CD14-positive monocyte (primary cell): Measurements from ENCODE around the gene RBM19. TPM values are rescaled to one million over a fixed set of nuclear protein-coding genes. Genes with fewer than 3 reads are reported as not detected.
A peak's percentile ranks its signal among the peaks of the same experiment; 100 is the strongest.

ENCODE experiments used
- DNase-seq, 3 donors: peaks; one replicate each; pipeline ENCODE4 v3.0.0-alpha.2; 2011 to 2022
- H2AFZ ChIP-seq: 2 replicates; pipeline ENCODE4 v1.6.0; 2012; ENCODE audit warnings: mild to moderate bottlenecking, low read depth, low read length, inconsistent platforms; ENCODE audit not compliant: insufficient read depth, poor library complexity, severe bottlenecking
- H3K27ac ChIP-seq, 2 donors: 1 replicate in 1 of 2; 2 replicates in 1 of 2; pipeline ENCODE4 v1.5.1; 2012 to 2013; ENCODE audit warnings: low read length in 2 of 2, control low read depth in 1 of 2, inconsistent platforms in 1 of 2, low read depth in 1 of 2, mild to moderate bottlenecking in 1 of 2
- H3K27me3 ChIP-seq, 2 donors: one replicate each; pipeline versions ENCODE4 v1.6.0 to v1.6.1; 2011 to 2013; ENCODE audit warnings: low read length in 2 of 2; ENCODE audit not compliant: control insufficient read depth in 2 of 2, insufficient read depth in 2 of 2
- H3K36me3 ChIP-seq, 2 donors: replicated peaks in 1 of 2; 1 replicate in 1 of 2; 2 replicates in 1 of 2; pipeline versions ENCODE4 v1.5.1 to v1.6.1; 2012 to 2013; ENCODE audit warnings: low read length in 2 of 2, control low read depth in 1 of 2, inconsistent platforms in 1 of 2, mild to moderate bottlenecking in 1 of 2; ENCODE audit not compliant: insufficient read depth in 2 of 2, control insufficient read depth in 1 of 2
- H3K4me1 ChIP-seq, 2 donors: 1 replicate in 1 of 2; 2 replicates in 1 of 2; pipeline versions ENCODE4 v1.5.1 to v1.6.1; 2012 to 2013; ENCODE audit warnings: low read length in 2 of 2, control low read depth in 1 of 2, inconsistent platforms in 1 of 2, mild to moderate bottlenecking in 1 of 2, moderate library complexity in 1 of 2; ENCODE audit not compliant: insufficient read depth in 2 of 2, control insufficient read depth in 1 of 2
- H3K4me2 ChIP-seq: replicated peaks from 2 replicates; pipeline ENCODE3; 2012; ENCODE audit warnings: low read length, moderate library complexity, mild to moderate bottlenecking; ENCODE audit not compliant: poor library complexity, severe bottlenecking; ENCODE audit errors: extremely low read depth
- H3K4me3 ChIP-seq, 3 experiments: fragments of 200-600 bp in 1 of 3; sonication (generic) in 1 of 3; replicated peaks in 1 of 3; 1 replicate in 2 of 3; 2 replicates in 1 of 3; pipeline ENCODE4 v1.5.1; 2011 to 2013; ENCODE audit warnings: low read length in 3 of 3, mild to moderate bottlenecking in 3 of 3, control low read depth in 2 of 3, low read depth in 2 of 3, inconsistent platforms in 1 of 3, moderate library complexity in 1 of 3
- H3K79me2 ChIP-seq: 2 replicates; pipeline ENCODE4 v1.6.0; 2012; ENCODE audit warnings: mild to moderate bottlenecking, control low read depth, inconsistent platforms, low read length, moderate library complexity; ENCODE audit not compliant: insufficient read depth
- H3K9ac ChIP-seq: 2 replicates; pipeline ENCODE4 v1.6.0; 2017; ENCODE audit warnings: low read length, mild to moderate bottlenecking; ENCODE audit not compliant: insufficient read depth, poor library complexity, severe bottlenecking
- H3K9me3 ChIP-seq, 2 donors: replicated peaks in 1 of 2; 1 replicate in 1 of 2; 2 replicates in 1 of 2; pipeline versions ENCODE4 v1.5.1 to v1.6.1; 2012 to 2013; ENCODE audit warnings: low read length in 2 of 2, control low read depth in 1 of 2; ENCODE audit not compliant: control insufficient read depth in 1 of 2, insufficient read depth in 1 of 2
- H4K20me1 ChIP-seq: 2 replicates; pipeline ENCODE4 v1.6.0; 2012; ENCODE audit warnings: mild to moderate bottlenecking, low read length, control low read depth, moderate library complexity; ENCODE audit not compliant: insufficient read depth
- H3K27ac Mint-ChIP-seq, 7 donors: one replicate each; pipeline ENCODE4 v1.8.0; 2020; ENCODE audit warnings: mild to moderate bottlenecking in 7 of 7, mixed read lengths in 7 of 7, moderate library complexity in 6 of 7, inconsistent platforms in 2 of 7
- H3K27me3 Mint-ChIP-seq, 3 donors: one replicate each; pipeline ENCODE4 v1.8.0; 2021 to 2022; ENCODE audit warnings: low read depth in 3 of 3, mild to moderate bottlenecking in 3 of 3, mixed read lengths in 3 of 3, moderate library complexity in 3 of 3, inconsistent platforms in 1 of 3
- H3K36me3 Mint-ChIP-seq, 2 donors: one replicate each; pipeline ENCODE4 v1.8.0; 2020; ENCODE audit warnings: mixed read lengths in 2 of 2, inconsistent platforms in 1 of 2, mild to moderate bottlenecking in 1 of 2
- H3K4me1 Mint-ChIP-seq: one replicate; pipeline ENCODE4 v1.8.0; 2020; ENCODE audit warnings: mild to moderate bottlenecking, mixed read lengths
- H3K4me3 Mint-ChIP-seq, 2 donors: one replicate each; pipeline ENCODE4 v1.8.0; 2020; ENCODE audit warnings: mild to moderate bottlenecking in 2 of 2, mixed read lengths in 2 of 2, moderate library complexity in 1 of 2
- H3K9me3 Mint-ChIP-seq, 7 donors: one replicate each; pipeline ENCODE4 v1.8.0; 2020 to 2022; ENCODE audit warnings: mixed read lengths in 7 of 7, mild to moderate bottlenecking in 6 of 7, moderate library complexity in 6 of 7, inconsistent platforms in 2 of 7
- CTCF ChIP-seq: fragments of 200-600 bp; IDR thresholded peaks from one replicate; pipeline ENCODE4 v1.8.0; 2022; ENCODE audit warnings: antibody characterized with exemption, mild to moderate bottlenecking
- WGBS: methylation state at CpG from one replicate; pipeline ENCODE4 v1.1.5; 2013; ENCODE audit warnings: missing lambda C conversion rate; ENCODE audit not compliant: insufficient coverage; 5-methylcytosine and 5-hydroxymethylcytosine counted together
- intact Hi-C, 2 donors: fragments of 100-400 bp; cut with micrococcal nuclease; formaldehyde crosslinking; loops; one replicate each; pipeline versions ENCODE4 v1.15.0 to v1.15.1; 2023
- polyA plus RNA-seq, 3 donors: library from polyadenylated mRNA; depleted of rRNA in 1 of 3; unstranded in 2 of 3; stranded (reverse) in 1 of 3; fragments of 300-500 nt in 2 of 3; fragments of >200 nt in 1 of 3; fragmentation: Illumina TruSeq in 2 of 3; gene quantifications; 1 replicate in 2 of 3; 2 replicates in 1 of 3; pipeline ENCODE4 v1.2.3, GENCODE V29; 2012 to 2021

The RBM19 gene
- polyA plus RNA-seq, 3 donors, result 2.1 to 30.4 (median 2.2) TPM

- H3K27me3 ChIP-seq, result no peaks in the 10 kb centered on the region
- H3K4me1 ChIP-seq, result peaks cover 0 to 12% of the 10 kb centered on the region in 2 donors
- no peak overlapping the region for H3K4me2 ChIP-seq
- H3K79me2 ChIP-seq, result no peaks in the 10 kb centered on the region
- H3K27ac ChIP-seq, result no peak overlapping the region
- H3K9me3 ChIP-seq, result no peaks in the 10 kb centered on the region
- intact Hi-C loops, result no loop called here
- Mint-ChIP-seq H3K4me3 (no peak overlapping the region), H3K4me1 (peaks cover 8% of the 10 kb centered on the region), H3K9me3 (peaks cover 0 to 1% (median 0%) of the 10 kb centered on the region in 7 donors), H3K36me3 (peaks cover 85 to 86% of the 10 kb centered on the region in 2 donors), H3K27me3 (peaks cover 0 to 3% (median 2%) of the 10 kb centered on the region in 3 donors), H3K27ac (peak overlapping the region in 1 of 7 donors; percentile 32)
- TF ChIP-seq CTCF, result no peak
- 100% methylated on average over 1 of the region's 8 CpGs for WGBS
- no peak for DNase-seq
- peaks cover 80 to 89% of the 10 kb centered on the region in 2 donors for H3K36me3 ChIP-seq
- no peaks in the 10 kb centered on the region for H4K20me1 ChIP-seq
- no peak overlapping the region for H3K4me3 ChIP-seq
- H2AFZ ChIP-seq, result no peak overlapping the region
- no peak overlapping the region for H3K9ac ChIP-seq
Measured at GRCh38 chr12:113946175-113946574, 19.9 kb downstream of the RBM19 start.

- Histone ChIP-seq H3K36me3 (peaks cover 87 to 89% of the 10 kb centered on the region in 2 donors), H3K79me2 (no peaks in the 10 kb centered on the region), H3K9ac (no peak overlapping the region), H3K27ac (no peak overlapping the region), H3K9me3 (no peaks in the 10 kb centered on the region), H2AFZ (no peak overlapping the region), H3K4me3 (no peak overlapping the region), H3K4me1 (peaks cover 0 to 11% of the 10 kb centered on the region in 2 donors), H3K27me3 (no peaks in the 10 kb centered on the region), H4K20me1 (no peaks in the 10 kb centered on the region), H3K4me2 (no peak overlapping the region)
- peaks cover 0 to 3% (median 2%) of the 10 kb centered on the region in 3 donors for H3K27me3 Mint-ChIP-seq
- WGBS, result 92% methylated on average over 10 of the region's 20 CpGs
- no peak for DNase-seq
- no peak for TF ChIP-seq CTCF
- peak overlapping the region in 1 of 2 donors; percentile 31 for H3K4me3 Mint-ChIP-seq
- no peak overlapping the region for H3K27ac Mint-ChIP-seq
- H3K4me1 Mint-ChIP-seq, result peaks cover 8% of the 10 kb centered on the region
- H3K36me3 Mint-ChIP-seq, result peaks cover 85 to 90% of the 10 kb centered on the region in 2 donors
- peaks cover 0 to 1% (median 0%) of the 10 kb centered on the region in 7 donors for H3K9me3 Mint-ChIP-seq
- intact Hi-C loops, result no loop called here
Measured at GRCh38 chr12:113945174-113946173, 20.7 kb downstream of the RBM19 start.
